Esophagus (tissue), 2 donors: Measurements from ENCODE around the gene FAM227B. TPM values are rescaled to one million over a fixed set of nuclear protein-coding genes. Genes with fewer than 3 reads are reported as not detected.
"Not testable (repeated sequence)": the region's sequence is repeated elsewhere in the genome, so short reads cannot be mapped to it uniquely, and the experiment has no call there.

ENCODE experiments used
- H3K27ac ChIP-seq, 2 donors: one replicate each; pipeline ENCODE4 v1.5.1; 2013; ENCODE audit warnings: low read depth in 2 of 2, mild to moderate bottlenecking in 2 of 2, inconsistent platforms in 1 of 2, low read length in 1 of 2, moderate library complexity in 1 of 2
- H3K27me3 ChIP-seq, 2 donors: one replicate each; pipeline ENCODE4 v1.6.1; 2013; ENCODE audit warnings: low read length in 2 of 2, control low read depth in 1 of 2, mild to moderate bottlenecking in 1 of 2; ENCODE audit not compliant: insufficient read depth in 2 of 2, control insufficient read depth in 1 of 2
- H3K36me3 ChIP-seq, 2 donors: one replicate each; pipeline ENCODE4 v1.6.1; 2013; ENCODE audit warnings: low read length in 1 of 2; ENCODE audit not compliant: control insufficient read depth in 2 of 2, insufficient read depth in 2 of 2
- H3K4me1 ChIP-seq, 2 donors: one replicate each; pipeline ENCODE4 v1.6.1; 2013; ENCODE audit warnings: low read length in 1 of 2; ENCODE audit not compliant: control insufficient read depth in 2 of 2, insufficient read depth in 2 of 2
- H3K4me3 ChIP-seq, 2 donors: one replicate each; pipeline ENCODE4 v1.5.1; 2013; ENCODE audit warnings: low read length in 2 of 2, mild to moderate bottlenecking in 2 of 2, low read depth in 1 of 2, moderate library complexity in 1 of 2
- H3K9me3 ChIP-seq, 2 donors: one replicate each; pipeline ENCODE4 v1.6.1; 2013; ENCODE audit warnings: mild to moderate bottlenecking in 2 of 2, low read depth in 1 of 2, low read length in 1 of 2, moderate library complexity in 1 of 2; ENCODE audit not compliant: control insufficient read depth in 2 of 2, insufficient read depth in 1 of 2
- WGBS, 2 donors: extraction: QIAGEN DNeasy Blood & Tissue Kit; methylation state at CpG; one replicate each; pipeline ENCODE4 v1.1.7; 2013; 5-methylcytosine and 5-hydroxymethylcytosine counted together
- polyA plus RNA-seq, 2 donors: library from polyadenylated mRNA; stranded (reverse); fragments of 200-250 nt; gene quantifications; one replicate each; pipeline ENCODE4 v1.2.3, GENCODE V29; 2013
- donor health status: healthy with polysubstance abuse.
- donor health status: Bipolar disorder and iron deficiency.

FAM227B gene
- polyA plus RNA-seq, 2 donors, result 1.1 to 2.0 TPM

DNA sequence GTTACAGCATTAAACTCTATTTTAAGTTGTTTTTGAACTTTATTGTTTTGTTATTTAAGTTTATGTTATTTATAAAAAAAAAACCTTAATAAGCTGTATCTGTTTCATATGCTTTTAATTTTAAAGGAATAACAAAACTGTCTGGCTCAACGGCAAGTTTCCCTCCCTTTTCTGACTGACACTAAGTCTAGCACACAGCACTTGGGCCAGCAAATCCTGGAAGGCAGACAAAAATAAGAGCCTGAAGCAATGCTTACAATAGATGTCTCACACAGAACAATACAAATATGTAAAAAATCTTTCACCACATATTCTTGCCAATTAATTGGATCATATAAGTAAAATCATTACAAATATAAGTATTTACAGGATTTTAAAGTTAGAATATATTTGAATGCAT, 135.2 kb downstream of the FAM227B start:
- not testable (repeated sequence) for H3K27me3 ChIP-seq, H3K4me1 ChIP-seq, H3K27ac ChIP-seq, H3K9me3 ChIP-seq, H3K36me3 ChIP-seq, H3K4me3 ChIP-seq
- 25 to 59% methylated on average over 1 of the region's 1 CpG for WGBS, 2 donors

DNA sequence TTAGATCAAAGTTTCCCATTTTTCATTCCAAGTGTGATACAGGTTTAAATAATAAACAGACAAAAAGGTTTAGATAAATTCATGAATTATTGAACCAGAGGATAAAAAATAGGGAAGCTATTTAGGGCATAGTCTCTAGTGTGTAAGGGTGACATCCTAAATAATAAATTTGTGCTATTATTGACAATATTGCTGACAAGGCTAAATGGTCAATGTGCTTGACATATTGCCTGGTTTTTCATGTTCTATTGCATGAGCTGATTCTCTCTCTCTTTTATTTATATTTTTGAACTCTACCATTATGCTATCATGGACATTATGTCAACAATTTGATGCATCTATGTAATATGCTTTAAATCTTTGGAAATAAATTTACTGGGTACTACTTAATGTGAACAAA, 141.6 kb downstream of the FAM227B start:
- H3K27me3 ChIP-seq, H3K9me3 ChIP-seq, H3K4me1 ChIP-seq, H3K36me3 ChIP-seq, H3K27ac ChIP-seq, H3K4me3 ChIP-seq: not testable (repeated sequence)

GRCh38 chr15:49478021-49478420, 142.6 kb downstream of the FAM227B start:
- not testable (repeated sequence) for H3K36me3 ChIP-seq, H3K9me3 ChIP-seq, H3K27me3 ChIP-seq, H3K27ac ChIP-seq, H3K4me3 ChIP-seq, H3K4me1 ChIP-seq
- 87 to 91% methylated on average over 4 of the region's 4 CpGs for WGBS, 2 donors

GRCh38 chr15:49473031-49473430, 147.6 kb downstream of the FAM227B start:
- H3K36me3 ChIP-seq, result no peaks in the 10 kb centered on the region
- H3K4me3 ChIP-seq, result no peak overlapping the region
- H3K4me1 ChIP-seq, result peaks cover 0 to 2% of the 10 kb centered on the region in 2 donors
- 60 to 64% methylated on average over 1 of the region's 1 CpG for WGBS, 2 donors
- no peak overlapping the region for H3K27ac ChIP-seq
- H3K27me3 ChIP-seq, result no peaks in the 10 kb centered on the region
- H3K9me3 ChIP-seq, result no peaks in the 10 kb centered on the region

DNA sequence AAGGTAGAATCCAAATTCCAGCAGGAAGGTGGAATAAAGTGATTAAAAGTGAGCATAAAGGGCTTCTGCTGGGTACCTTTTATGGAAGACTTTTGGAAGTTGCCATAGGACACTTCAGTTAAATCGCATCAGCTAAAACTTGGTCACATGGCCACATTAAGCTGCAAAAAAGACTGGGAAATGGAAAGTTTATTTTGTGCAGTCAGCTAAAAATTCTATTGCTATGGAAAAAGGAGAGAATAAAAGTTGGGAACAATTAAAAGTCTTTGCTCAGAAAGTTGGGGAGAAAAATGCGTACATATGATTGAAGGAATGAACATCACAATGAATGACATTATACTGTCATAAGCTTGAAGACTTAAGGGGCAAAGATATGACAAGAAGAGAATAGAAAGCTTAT, 148.3 kb downstream of the FAM227B start:
- no peak overlapping the region for H3K27ac ChIP-seq
- WGBS, 2 donors, result 86 to 89% methylated on average over 2 of the region's 2 CpGs

DNA sequence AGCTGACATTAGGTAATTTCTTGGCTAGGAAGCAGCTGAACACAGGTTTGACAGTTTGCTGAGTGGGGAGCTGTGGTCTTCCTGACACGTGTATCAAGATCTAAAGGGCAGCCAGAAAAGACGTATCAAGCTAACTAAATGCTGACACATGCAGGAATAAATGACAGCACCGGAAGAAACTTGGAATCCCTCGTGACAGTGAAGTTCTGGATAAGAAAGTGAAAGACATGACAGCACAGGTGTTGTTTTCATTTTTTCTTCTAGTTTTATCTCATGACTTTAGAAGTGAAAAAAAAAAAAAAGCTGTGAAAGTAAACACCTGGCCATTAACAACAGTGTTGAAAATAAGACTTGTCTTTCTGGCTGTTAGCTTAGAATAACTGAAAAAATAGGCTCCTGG, 148.9 kb downstream of the FAM227B start:
- H3K27me3 ChIP-seq, result no peaks in the 10 kb centered on the region
- no peak overlapping the region for H3K27ac ChIP-seq
- WGBS, 2 donors, result 32 to 34% methylated on average over 4 of the region's 4 CpGs
- H3K9me3 ChIP-seq, result no peaks in the 10 kb centered on the region
- H3K4me3 ChIP-seq, result no peak overlapping the region
- no peaks in the 10 kb centered on the region for H3K36me3 ChIP-seq
- H3K4me1 ChIP-seq, result peaks cover 0 to 2% of the 10 kb centered on the region in 2 donors

More for the DNA sequence above, 148.3 kb downstream of the FAM227B start:
- Histone ChIP-seq H3K9me3 (no peaks in the 10 kb centered on the region), H3K4me3 (no peak overlapping the region), H3K36me3 (no peaks in the 10 kb centered on the region), H3K27me3 (no peaks in the 10 kb centered on the region), H3K4me1 (peaks cover 0 to 2% of the 10 kb centered on the region in 2 donors)

DNA sequence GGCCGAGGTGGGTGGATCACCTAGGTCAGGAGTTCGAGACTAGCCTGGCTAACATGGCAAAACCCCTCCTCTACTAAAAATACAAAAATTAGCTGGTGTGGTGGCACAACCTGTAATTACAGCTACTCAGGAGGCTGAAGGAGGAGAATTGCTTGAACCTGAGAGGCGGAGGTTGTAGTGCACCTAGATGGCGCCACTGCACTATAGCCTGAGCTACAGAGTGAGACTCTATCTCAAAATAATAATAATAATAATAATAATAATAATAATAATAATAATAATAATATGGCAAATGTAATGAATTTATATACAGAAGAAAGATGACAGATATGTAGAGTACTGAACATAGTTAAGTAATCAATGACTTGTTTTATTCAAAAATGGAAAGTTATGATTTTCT, 149.4 kb downstream of the FAM227B start:
- not testable (repeated sequence) for H3K9me3 ChIP-seq

DNA sequence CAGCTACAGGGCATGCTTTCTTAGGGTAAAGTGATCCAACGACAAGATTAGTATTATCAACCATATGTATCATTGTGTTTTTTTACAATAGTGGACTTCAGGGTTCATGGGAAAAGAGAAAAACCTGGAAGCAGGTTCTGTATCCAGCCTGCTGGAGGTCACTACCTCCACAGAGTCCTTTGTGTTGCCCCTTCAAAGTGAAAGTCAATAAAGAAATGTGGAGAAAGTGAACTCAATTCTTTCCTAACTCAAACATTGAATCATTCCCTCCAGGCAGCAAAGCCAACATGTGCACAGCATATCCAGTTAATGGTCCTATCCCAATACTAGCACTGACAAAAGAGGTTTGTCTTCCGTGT, 152.2 kb downstream of the FAM227B start:
- WGBS, 2 donors, result 44 to 45% methylated on average over 2 of the region's 2 CpGs
- H3K4me3 ChIP-seq, result no peak overlapping the region

More for the DNA sequence above, 149.4 kb downstream of the FAM227B start:
- WGBS, 2 donors, result 89% methylated on average over 4 of the region's 4 CpGs
- not testable (repeated sequence) for H3K4me3 ChIP-seq, H3K27me3 ChIP-seq, H3K36me3 ChIP-seq, H3K4me1 ChIP-seq, H3K27ac ChIP-seq

GRCh38 chr15:49467746-49468480, 152.7 kb downstream of the FAM227B start:
- Histone ChIP-seq H3K36me3 (no peaks in the 10 kb centered on the region), H3K27me3 (no peaks in the 10 kb centered on the region), H3K9me3 (no peaks in the 10 kb centered on the region), H3K4me1 (peaks cover 0 to 2% of the 10 kb centered on the region in 2 donors), H3K27ac (no peak overlapping the region), H3K4me3 (no peak overlapping the region)
- 66 to 72% methylated on average over 3 of the region's 3 CpGs for WGBS, 2 donors

More for the DNA sequence above, 152.2 kb downstream of the FAM227B start:
- Histone ChIP-seq H3K9me3 (no peaks in the 10 kb centered on the region), H3K27ac (no peak overlapping the region), H3K27me3 (no peaks in the 10 kb centered on the region), H3K36me3 (no peaks in the 10 kb centered on the region), H3K4me1 (peaks cover 0 to 2% of the 10 kb centered on the region in 2 donors)

- Histone ChIP-seq H3K27me3 (no peaks in the 10 kb centered on the region), H3K9me3 (no peaks in the 10 kb centered on the region), H3K36me3 (no peaks in the 10 kb centered on the region), H3K4me1 (no peaks in the 10 kb centered on the region), H3K27ac (no peak overlapping the region), H3K4me3 (no peak overlapping the region)
- WGBS, 2 donors, result 95 to 97% methylated on average over 1 of the region's 1 CpG
These were observed 154.5 kb downstream of the FAM227B start for GRCh38 chr15:49466119-49466518.
